HepG2 (cell line): Measurements from ENCODE around the gene GPR4. TPM values are rescaled to one million over a fixed set of nuclear protein-coding genes. Genes with fewer than 3 reads are reported as not detected.

ENCODE experiments used
- AGO1 ChIP-seq: fragments of 200-400 bp; formaldehyde crosslinking; IDR thresholded peaks from 2 replicates; pipeline ENCODE4 v1.6.1; 2017; ENCODE audit warnings: mild to moderate bottlenecking, low read depth, low read length, moderate library complexity; ENCODE audit not compliant: poor library complexity, severe bottlenecking
- ERF ChIP-seq: IDR thresholded peaks from 2 replicates; pipeline ENCODE4 v1.6.1; 2018; ENCODE audit warnings: missing biosample characterization, missing genetic modification reagents
- FOSL2 ChIP-seq: sonication (generic); formaldehyde crosslinking; IDR thresholded peaks from 2 replicates; pipeline ENCODE4 v1.4.0; 2020; ENCODE audit warnings: missing genetic modification reagents
- HDAC2 ChIP-seq: sonication (generic); formaldehyde crosslinking; IDR thresholded peaks from 2 replicates; pipeline ENCODE4 v1.4.0; 2020; ENCODE audit warnings: missing genetic modification reagents
- HIVEP1 ChIP-seq: sonication (generic); formaldehyde crosslinking; IDR thresholded peaks from 2 replicates; pipeline ENCODE4 v1.4.0; 2020; ENCODE audit warnings: mild to moderate bottlenecking, missing genetic modification reagents
- HNRNPL ChIP-seq: fragments of 200-400 bp; formaldehyde crosslinking; IDR thresholded peaks from 2 replicates; pipeline ENCODE4 v1.6.1; 2017; ENCODE audit warnings: mild to moderate bottlenecking, low read depth, low read length
- HOMEZ ChIP-seq: IDR thresholded peaks from 2 replicates; pipeline ENCODE4 v1.6.1; 2016; ENCODE audit warnings: low read depth
- IKZF1 ChIP-seq: fragments of 450-650 bp; IDR thresholded peaks from 2 replicates; pipeline ENCODE4 v1.7.1; 2016
- IRF9 ChIP-seq: sonication (generic); formaldehyde crosslinking; IDR thresholded peaks from 2 replicates; pipeline ENCODE4 v1.8.0; 2022; ENCODE audit warnings: missing genetic modification reagents, mild to moderate bottlenecking, borderline replicate concordance
- MED8 ChIP-seq: sonication (generic); formaldehyde crosslinking; IDR thresholded peaks from 2 replicates; pipeline ENCODE4 v1.8.1; 2023; ENCODE audit warnings: mild to moderate bottlenecking, missing genetic modification reagents; ENCODE audit not compliant: insufficient replicate concordance
- MIER2 ChIP-seq: IDR thresholded peaks from 2 replicates; pipeline ENCODE4 v1.6.1; 2016; ENCODE audit warnings: missing biosample characterization, missing genetic modification reagents
- NPAS2 ChIP-seq: sonication (generic); formaldehyde crosslinking; IDR thresholded peaks from 2 replicates; pipeline ENCODE4 v1.8.0; 2022; ENCODE audit warnings: mild to moderate bottlenecking, missing genetic modification reagents, borderline replicate concordance
- SMC3 ChIP-seq: IDR thresholded peaks from 2 replicates; pipeline ENCODE4 v1.6.1; 2011; ENCODE audit warnings: low read length, improper control_type of control experiment
- SOX5 ChIP-seq: IDR thresholded peaks from 2 replicates; pipeline ENCODE4 v1.6.1; 2016; ENCODE audit warnings: borderline replicate concordance
- ZNF160 ChIP-seq: sonication (generic); formaldehyde crosslinking; IDR thresholded peaks from 2 replicates; pipeline ENCODE4 v1.8.0; 2022; ENCODE audit warnings: mild to moderate bottlenecking, inconsistent platforms, missing genetic modification reagents
- ZNF512B ChIP-seq: sonication (generic); formaldehyde crosslinking; IDR thresholded peaks from 2 replicates; pipeline ENCODE4 v1.5.1; 2020; ENCODE audit warnings: missing genetic modification reagents, mild to moderate bottlenecking, borderline replicate concordance
- ZSCAN12 ChIP-seq: sonication (generic); formaldehyde crosslinking; IDR thresholded peaks from 2 replicates; pipeline ENCODE4 v1.9.0; 2021; ENCODE audit warnings: mild to moderate bottlenecking, missing genetic modification reagents
- polyA plus RNA-seq, 8 experiments: library from polyadenylated mRNA; depleted of rRNA in 3 of 8; stranded (reverse) in 7 of 8; unstranded in 1 of 8; fragments of >200 nt; fragmentation: Illumina TruSeq in 4 of 8; extraction: Trizol in 4 of 8; gene quantifications; 2 replicates each; pipeline versions ENCODE4 v1.2.1 to v1.2.3, GENCODE V29; 2011 to 2016; ENCODE audit warnings: low read depth in 4 of 8, missing spikeins in 1 of 8, mixed read lengths in 1 of 8; ENCODE audit not compliant: insufficient read depth in 1 of 8
- total RNA-seq, 5 experiments: library from RNA; depleted of rRNA; stranded (reverse); fragments of >200 nt; fragmentation: Illumina TruSeq; extraction: Trizol; gene quantifications; 2 replicates each; pipeline ENCODE4 v1.2.3, GENCODE V29; 2016; ENCODE audit warnings: low read depth in 1 of 5
- TF ChIP-seq, protein P1 (sequence below): IDR thresholded peaks from 2 replicates; pipeline ENCODE4 v1.6.1; 2016

The GPR4 gene
- total and polyA plus RNA-seq, 2 of the 13 experiments (the other 11 are each of a cell fraction or from before 2014, with no cell fraction given), result 0.15 TPM; not detected in 1

DNA sequence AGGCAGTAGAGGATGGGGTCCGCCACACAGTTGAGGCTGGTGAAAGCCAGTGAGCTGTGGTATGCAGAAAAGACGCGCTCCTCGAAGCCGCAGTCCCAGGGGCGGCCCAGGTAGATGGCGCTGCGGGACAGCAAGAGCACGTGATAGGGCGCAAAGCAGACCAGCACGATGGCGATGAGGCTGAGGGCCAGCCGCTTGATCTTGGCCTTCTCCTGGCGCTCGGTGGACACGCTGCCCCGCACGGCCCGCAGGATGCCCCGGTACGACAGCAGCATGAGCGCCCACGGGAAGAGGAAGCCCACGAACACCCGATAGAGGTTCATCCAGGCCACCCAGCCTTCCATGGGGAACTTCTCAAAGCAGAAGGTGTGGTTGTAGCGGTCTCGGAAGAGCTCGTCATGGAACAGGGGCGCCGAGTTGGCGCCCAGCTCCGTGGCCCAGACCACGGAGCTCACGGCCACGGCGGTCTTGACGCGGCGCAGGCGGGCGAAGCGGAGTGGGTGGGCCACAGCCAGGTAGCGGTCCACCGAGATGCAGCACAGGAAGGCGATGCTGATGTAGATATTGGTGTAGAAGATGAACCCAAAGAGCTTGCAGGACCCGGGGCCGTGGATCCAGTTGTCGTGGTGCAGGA, 10.9 kb downstream of the GPR4 start (continued):
- 0 out of 2 replicates have a peak, but pooled peaks have one; percentile 55 for TF ChIP-seq HOMEZ
- no peak for TF ChIP-seq AGO1
- TF ChIP-seq ERF, result peak; percentile 89
- TF ChIP-seq ZSCAN12 (CRISPR knock-in tag), result no peak
- peak; percentile 52 for TF ChIP-seq FOSL2
- no peak for TF ChIP-seq NPAS2 (CRISPR knock-in tag)
- no peak for TF ChIP-seq HIVEP1 (CRISPR knock-in tag)
- TF ChIP-seq ZNF512B (CRISPR knock-in tag), result no peak
- TF ChIP-seq ZNF160 (CRISPR knock-in tag), result 0 out of 2 replicates have a peak, but pooled peaks have one; percentile 79
- TF ChIP-seq IKZF1, result no peak
- 0 out of 2 replicates have a peak, but pooled peaks have one; percentile 33 for TF ChIP-seq HNRNPL
- TF ChIP-seq SMC3, result peak; percentile 38; the same call in 1 of the 2 replicates
- peak; percentile 89 for TF ChIP-seq MIER2 (CRISPR knock-in tag)
- peak; percentile 72 for TF ChIP-seq SOX5 (CRISPR knock-in tag)
- no peak for TF ChIP-seq MED8 (CRISPR knock-in tag)
- peak; percentile 72; the same call in 1 of the 2 replicates for TF ChIP-seq IRF9
- TF ChIP-seq, protein P1, sequence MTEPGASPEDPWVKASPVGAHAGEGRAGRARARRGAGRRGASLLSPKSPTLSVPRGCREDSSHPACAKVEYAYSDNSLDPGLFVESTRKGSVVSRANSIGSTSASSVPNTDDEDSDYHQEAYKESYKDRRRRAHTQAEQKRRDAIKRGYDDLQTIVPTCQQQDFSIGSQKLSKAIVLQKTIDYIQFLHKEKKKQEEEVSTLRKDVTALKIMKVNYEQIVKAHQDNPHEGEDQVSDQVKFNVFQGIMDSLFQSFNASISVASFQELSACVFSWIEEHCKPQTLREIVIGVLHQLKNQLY (CRISPR knock-in tag), result peak; percentile 80
- TF ChIP-seq HDAC2 (CRISPR knock-in tag), result peak; percentile 79
